Glomerular endothelial cell (primary cell): ENCODE results near the gene CLP1. TPM values are rescaled to one million over a fixed set of nuclear protein-coding genes. Genes with fewer than 3 reads are reported as not detected.
"Not testable (repeated sequence)": the region's sequence is repeated elsewhere in the genome, so short reads cannot be mapped to it uniquely, and the experiment has no call there.

Experiments
- DNase-seq: peaks from one replicate; pipeline ENCODE4 v3.0.0-alpha.2; 2011; ENCODE audit warnings: low read depth, low spot score; ENCODE audit errors: extremely low read depth
- total RNA-seq: library from RNA; depleted of rRNA; stranded (reverse); fragments of >200 nt; gene quantifications from 2 replicates; pipeline ENCODE4 v1.2.3, GENCODE V29; 2015

CLP1 gene
- total RNA-seq, 1 donor from 2014 or later, result 18.0 TPM

DNA sequence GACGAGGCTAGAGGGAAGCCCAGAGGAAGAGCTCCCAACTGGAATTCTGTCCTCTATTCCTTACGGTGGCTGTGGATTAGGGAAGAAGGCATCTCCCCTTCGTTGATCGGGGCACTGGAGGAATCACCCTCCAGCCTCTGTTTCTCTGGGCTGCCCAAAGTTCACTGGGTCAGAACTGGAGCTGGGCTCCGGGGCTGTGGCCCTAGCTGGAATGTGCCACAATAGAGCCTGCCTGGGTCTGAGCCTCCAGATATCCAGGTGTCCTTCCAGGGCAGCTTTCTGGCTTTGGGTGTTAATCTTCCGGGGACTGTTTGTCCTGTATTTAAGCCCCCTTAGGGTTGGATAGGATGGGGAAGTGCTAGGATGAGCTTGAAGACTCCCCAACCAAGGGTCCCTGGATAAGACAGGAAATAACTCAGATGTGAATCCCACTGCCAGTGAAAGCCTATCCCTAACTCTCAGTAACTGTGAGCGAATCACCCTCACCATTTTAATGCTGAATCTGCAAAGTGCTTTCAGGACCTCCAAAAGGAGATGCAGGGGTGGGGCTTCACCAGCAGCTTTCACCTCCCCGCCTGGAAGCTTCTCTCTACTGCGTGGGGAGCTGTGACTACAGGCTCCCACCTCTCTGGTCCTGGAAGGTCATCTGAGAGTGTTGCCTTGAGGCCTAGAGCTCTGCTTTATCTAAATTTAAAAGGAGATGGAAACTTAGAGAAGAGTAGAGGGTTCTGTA lies 17.3 kb upstream of the CLP1 start:
- DNase-seq, result no peak

GRCh38 chr11:57641011-57641807 lies 16.4 kb upstream of the CLP1 start:
- DNase-seq, result no peak

DNA sequence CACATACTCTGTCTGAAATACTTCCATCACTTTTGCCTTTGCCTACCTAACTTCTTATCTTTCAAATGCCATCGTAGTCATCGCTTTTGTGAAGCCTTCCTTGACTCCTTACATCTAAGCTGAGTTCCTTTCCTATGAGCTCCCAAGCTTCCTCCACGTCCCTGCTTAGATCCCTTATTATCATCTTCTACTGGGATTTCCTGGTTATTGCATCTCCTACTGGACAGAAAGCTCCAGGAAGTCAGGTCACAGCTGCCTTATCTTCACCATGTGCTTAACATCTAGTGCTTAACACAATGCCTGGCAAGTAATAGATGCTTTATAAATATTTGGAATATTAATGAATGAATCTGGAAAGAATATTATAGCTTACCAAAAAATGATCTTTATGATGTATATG lies 13.8 kb upstream of the CLP1 start:
- DNase-seq, result no peak

- DNase-seq, result no peak
These were observed 12.5 kb upstream of the CLP1 start for GRCh38 chr11:57644748-57645688.

DNA sequence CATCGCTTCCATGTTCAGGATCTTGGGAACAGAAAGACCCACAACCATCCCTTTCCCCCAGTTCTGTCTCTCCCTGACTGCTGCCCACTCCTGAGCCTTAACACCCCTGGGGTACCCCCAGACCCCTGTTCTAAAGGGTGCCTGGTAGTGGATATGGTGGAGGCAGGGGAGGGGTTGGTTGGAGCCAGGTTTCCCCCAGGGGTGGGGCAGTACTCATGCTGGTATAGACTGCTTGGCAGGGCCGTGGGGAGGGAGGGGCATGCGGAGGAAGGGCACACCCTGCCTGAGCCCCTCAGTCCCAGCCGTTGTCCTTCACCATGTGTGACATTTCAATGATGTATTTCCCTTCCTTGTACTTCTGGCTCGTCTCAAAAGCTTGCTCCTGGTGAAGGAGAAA lies 11.9 kb upstream of the CLP1 start:
- no peak for DNase-seq

GRCh38 chr11:57646194-57646798 lies 11.3 kb upstream of the CLP1 start:
- DNase-seq, result no peak

DNA sequence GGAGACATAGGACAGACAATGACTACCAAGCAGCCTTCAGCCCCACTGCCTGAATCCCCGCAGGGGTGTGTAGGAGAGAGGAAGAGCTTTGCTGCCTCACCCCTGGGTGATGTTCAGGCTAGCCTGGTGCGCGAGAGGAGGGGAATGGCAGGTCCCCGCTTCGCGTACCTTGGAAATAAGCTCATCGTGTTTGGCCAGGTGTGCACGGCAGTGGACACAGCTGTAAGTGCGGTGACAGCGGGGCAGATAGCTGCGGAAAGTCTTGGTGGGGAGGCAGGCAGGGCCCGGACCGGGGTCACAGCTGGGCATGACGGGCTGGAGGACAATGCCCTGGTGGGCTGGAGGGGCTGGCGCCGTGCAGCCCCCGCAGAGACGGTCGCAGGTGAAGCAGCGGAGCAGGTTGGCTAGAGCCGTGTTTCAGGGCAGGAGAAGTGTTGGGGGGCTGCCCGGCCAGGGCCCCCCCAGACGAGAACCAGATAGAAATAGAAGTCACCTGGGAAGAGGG lies 10.7 kb upstream of the CLP1 start:
- DNase-seq, result no peak

- no peak for DNase-seq
These were observed 10.2 kb upstream of the CLP1 start for GRCh38 chr11:57647372-57647771.

DNA sequence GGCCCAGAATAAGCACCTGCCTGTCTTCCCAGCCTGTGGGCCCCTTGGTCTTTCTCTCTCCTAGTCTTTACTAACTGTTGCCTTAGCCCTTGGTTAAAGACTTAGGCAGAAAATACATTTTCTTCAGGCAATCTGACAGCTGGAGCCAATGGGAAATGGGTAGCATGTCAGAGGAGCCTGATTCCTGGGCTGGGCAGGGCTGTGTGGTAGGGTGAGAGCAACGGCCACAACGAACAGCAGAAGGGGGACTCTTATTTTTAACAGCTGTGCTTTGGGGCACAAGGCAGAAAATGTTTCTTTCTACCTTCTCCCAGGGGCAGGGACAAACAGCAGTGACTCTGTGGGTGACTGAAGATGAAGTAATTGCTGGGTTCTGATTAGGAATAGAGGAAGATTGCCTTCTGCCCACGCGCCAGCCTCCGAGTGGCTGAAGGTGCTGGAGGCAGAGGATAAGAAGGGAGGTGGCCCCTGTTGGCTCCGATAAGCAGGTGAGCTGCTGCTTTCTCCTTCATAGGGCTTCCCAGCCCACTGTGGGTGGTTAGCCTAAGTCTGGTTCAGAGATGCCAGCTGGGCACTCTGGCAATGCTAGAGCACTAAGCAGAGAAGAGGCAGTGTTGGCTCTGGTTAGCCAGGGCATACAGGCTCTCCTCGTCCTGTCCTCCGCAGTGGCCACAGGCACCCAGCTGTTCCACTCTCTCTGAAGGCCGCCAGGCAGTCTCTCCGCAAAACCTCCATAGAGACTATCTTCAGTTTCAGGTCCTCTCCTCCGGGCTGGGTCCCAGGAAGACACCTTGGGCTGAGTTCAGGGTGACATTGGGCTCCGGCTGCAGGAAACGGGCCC lies 9.4 kb upstream of the CLP1 start:
- DNase-seq, result no peak

GRCh38 chr11:57648801-57649735 lies 8.5 kb upstream of the CLP1 start:
- no peak for DNase-seq

- no peak for DNase-seq
These were observed 7.5 kb upstream of the CLP1 start, which contains the start of gene YPEL4 for GRCh38 chr11:57649826-57650738. YPEL4 (minus strand) TSS chr11:57649912; CDS start chr11:57647107, 2,805 bp downstream.

GRCh38 chr11:57650739-57651090 lies 6.8 kb upstream of the CLP1 start:
- DNase-seq, result no peak

- DNase-seq, result no peak
These were observed 6.2 kb upstream of the CLP1 start for GRCh38 chr11:57651408-57651807.

DNA sequence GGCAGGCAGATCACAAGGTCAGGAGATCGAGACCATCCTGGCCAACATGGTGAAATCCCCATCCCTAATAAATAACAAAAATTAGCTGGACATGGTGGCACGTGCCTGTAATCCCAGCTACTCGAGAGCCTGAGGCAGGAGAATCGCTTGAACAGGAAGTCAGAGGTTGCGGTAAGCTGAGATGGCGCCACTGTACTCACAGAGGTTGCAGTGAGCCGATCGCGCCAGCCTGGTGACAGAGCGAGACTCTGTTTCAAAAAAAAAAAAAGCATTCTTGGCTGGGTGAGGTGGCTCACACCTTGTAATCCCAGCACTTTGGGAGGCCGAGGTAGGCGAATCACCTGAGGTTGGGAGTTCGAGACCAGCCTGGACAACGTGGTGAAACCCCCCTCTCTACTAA lies 5.3 kb upstream of the CLP1 start:
- DNase-seq, result not testable (repeated sequence)

GRCh38 chr11:57652662-57653061 lies 4.9 kb upstream of the CLP1 start:
- no peak for DNase-seq

DNA sequence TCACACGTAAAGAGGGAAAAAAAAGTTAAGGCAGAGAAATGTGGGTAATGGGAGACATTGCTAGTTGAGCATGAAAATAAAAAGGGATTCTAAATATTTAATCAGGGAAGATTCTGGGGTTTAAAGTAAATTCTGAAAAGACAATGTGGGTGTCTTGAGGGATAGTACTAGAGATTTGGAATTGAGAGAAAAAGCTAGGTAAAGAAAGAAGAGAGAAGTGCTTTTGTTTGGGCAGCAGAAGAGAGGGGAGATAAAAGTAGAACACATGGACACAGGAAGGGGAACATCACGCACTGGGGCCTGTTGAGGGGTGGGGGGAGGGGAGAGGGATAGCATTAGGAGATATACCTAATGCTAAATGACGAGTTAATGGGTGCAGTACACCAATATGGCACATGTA lies 4.4 kb upstream of the CLP1 start:
- DNase-seq, result no peak

GRCh38 chr11:57656885-57657193 lies 723 bp upstream of the CLP1 start:
- no peak for DNase-seq

GRCh38 chr11:57658023-57658361 lies 430 bp downstream of the CLP1 start:
- DNase-seq, result no peak
